NCI-H2081 (cell line): ENCODE measurements around the gene FURIN.
"Not testable (repeated sequence)": the region's sequence is repeated elsewhere in the genome, so short reads cannot be mapped to it uniquely, and the experiment has no call there.

ENCODE experiments used
- DNase-seq, 2 experiments: peaks; one replicate each; lab custom pipeline; 2025; lab: John Stamatoyannopoulos, UW

The FURIN gene

DNA sequence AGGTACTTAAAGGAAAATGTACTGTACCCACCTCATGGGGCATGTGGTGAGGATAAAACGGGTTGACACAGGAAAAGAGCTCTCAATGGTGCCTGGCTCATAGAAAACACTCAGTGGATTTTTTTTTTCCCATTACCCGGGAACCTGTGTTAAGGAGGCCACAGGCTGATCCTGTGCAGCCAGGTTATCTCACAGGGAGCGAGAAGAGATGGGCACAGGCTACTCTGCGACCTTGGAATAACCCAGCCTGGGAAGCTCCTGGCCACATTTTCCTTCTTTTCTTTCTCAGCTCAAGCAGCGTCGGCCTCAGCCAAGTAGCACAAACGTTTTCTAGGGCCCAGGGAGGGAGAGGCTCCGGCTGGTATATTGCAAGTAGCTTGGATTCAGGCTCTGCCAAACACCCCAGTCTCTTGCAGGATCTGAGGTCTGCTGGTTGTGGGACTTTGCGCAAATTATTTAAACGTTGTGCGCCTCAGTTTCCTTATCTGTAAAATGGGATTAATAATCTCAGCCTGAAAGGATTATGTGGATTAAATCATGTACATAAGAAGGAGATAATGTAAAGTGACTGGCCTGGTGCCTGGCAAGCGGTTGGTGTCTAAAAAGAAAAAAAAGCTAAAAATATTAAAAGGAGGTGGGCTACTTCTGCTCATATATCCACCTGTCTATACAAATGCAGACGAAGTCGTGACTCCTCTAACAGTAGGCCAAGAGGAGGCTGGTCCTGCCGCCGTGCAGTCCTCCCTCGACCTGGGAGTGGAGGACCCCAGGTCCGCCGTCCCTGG is 2.2 kb downstream of the FURIN start:
- no peak for DNase-seq

DNA sequence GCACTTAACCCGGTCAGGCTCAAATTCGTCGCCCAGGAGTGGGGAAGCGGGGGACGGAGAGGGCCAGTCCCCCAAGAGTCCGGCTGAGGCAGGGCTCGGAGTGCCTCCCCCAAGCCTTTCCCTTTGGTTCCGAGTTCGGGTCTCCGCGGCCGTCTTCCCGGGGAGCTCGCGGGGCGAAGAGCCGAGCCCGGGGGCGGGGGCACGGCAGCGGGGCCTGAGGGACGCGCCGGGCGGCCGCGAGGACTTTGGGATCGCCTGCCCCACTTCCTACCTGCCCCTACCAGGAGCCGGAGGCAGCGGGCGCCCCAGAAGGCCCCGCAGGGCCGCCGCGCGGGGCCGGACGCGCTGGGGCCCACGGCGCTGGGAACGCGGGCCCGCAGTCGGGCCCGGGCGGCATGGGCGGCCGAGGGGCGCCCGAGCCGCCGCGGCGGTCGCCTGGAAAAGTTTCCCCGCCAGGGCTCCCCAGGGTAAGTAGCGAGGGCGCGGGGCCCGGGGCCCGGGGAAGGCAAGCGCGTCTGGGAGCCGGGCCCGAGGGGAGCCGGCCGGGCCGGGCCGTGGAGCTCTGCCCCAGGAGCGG is 2.8 kb downstream of the FURIN start:
- DNase-seq, result peak in 1 of 2 experiments; percentile 17

DNA sequence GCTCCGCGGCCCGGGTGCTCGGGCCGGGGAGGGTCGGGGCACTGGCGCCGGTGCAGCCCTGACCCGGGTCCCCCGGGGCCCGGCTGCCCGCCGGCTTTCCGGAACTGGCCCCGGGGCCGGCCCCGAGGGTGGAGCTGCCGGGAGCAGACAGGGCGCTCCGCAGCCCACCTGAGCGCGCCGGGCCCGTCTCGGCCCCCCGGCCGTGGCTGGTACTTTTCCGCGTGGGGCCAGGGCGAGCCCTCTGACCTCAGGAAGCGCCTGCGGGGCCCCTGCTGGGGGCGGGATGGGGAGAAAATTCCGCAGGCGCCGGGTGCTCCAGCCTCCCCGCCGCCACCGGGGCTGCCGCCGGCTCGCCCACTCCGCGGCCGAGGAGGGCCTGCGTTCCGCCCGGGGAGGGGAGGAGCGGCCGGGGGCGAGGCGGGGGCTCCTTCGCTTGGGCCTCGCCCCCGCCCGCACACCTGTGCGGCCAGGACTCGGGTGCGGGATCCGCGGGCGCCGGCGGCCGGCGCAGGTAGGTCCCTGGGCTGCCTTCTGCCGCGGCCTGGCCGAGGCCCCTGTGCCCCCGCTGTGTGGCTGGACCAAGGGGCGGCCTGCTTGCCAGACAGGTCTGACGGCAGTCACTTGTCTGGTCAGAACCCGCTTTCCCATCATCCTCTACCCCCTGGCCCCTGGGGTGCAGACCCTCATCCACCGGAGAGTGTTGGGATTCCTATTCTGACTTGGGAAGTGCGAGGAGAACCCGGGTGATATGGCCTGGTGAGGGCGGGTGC is 3.5 kb downstream of the FURIN start:
- DNase-seq, result no peak

DNA sequence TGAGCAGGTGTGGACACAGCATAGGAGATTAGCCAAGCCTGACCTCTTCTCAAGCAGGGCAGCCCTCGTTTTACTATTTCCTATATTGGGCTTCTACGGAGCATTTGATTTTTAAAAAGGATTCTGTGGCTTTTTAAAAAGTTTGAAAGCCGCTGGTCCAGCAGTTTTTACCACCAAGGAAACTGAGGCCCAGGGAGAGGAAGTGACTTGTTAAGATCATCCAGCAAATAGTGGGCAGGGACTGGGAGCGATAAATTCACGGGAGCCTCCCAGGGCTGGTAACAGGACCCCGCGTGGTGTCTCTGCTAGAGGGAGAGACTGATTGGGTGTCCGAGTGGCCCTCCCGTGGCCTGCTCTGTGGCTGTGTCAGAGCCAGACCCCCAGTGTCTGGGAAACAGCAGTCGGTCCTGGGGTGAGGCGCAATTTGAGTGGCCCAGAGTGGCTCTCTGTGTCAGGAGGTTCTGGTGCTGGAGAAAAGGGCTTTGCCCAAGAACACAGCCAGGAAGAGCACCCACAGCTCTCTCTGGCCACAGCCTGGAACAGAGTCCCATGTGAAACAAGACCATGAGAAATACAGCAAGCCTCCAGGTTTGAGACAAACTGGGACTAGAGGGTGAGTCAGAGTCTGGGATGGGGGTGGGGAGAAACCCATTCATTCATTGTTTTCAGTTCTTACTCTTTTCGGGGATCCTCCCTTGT is 4.2 kb downstream of the FURIN start:
- no peak for DNase-seq

DNA sequence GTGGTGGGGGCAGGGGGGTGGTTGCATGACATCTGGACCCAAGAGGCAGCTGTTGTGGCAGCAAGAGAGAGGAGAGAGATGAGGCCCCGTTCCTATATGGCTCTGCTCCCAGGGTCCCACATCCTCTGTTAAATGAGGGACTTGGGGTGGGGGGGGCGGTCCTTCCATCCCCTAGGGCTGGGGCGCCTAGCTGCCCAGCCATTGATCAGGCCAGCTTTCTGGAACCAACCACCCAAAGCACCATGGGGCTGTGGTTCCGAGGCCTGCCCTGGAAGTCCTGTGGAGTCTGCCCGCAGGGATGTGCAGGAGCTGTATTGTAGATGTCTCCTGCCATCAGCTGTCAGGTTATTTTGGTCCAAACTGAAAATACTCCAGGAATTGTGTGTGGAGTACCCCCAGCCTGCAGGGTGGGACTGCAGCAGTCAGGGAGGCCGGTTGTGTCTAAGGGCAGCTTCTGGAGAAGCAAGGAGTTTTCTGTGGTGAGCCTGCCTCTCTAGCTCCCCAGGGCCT is 5.2 kb downstream of the FURIN start:
- DNase-seq, result no peak

DNA sequence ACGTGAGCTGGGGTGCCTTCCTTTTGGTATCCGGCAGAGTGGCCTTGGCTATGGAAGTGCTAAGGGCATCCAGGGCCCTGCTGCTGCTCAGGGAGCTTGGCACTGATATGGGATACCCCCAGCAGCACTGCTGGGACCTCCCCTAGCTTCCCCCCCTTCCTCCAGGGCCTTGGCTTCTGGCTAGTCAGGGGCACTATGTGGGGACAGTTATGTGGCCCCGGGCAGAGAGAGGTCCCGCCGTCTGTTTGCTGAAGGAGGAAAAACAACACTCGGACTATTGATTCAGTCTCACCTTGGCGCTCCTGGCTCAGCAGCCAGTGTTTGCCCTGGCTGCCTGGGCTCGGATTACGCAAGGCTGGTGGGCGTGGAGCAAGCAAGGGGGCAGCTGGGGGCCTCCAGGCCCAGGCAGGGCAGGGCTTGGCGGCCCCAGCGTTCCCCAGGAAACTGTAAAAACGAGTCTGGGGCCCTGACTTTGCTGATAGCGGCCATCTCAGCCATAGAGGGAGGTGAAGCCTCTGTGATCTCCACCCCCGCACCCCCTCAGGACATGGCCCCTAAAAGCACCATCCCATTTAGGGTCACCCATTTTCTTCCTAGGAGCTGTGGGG is 5.7 kb downstream of the FURIN start:
- DNase-seq, result peak; percentile 17 to 39

DNA sequence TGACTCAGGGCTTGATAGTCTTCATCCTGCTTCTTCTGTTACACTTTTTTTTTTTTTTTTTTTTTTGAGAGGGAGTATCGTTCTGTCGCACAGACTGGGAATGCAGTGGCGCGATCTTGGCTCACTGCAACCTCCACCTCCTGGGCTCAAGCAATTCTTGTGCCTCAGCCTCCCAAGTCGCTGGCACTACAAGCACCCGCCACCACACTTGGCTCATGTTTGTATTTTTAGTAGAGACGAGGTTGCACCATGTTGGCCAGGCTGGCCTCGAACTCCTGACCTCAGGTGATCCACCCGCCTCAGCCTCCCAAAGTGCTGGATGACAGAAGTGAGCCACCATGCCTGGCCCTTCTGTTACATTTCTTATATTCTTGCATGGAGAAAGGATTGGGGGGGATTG is 6.6 kb downstream of the FURIN start:
- not testable (repeated sequence) for DNase-seq

DNA sequence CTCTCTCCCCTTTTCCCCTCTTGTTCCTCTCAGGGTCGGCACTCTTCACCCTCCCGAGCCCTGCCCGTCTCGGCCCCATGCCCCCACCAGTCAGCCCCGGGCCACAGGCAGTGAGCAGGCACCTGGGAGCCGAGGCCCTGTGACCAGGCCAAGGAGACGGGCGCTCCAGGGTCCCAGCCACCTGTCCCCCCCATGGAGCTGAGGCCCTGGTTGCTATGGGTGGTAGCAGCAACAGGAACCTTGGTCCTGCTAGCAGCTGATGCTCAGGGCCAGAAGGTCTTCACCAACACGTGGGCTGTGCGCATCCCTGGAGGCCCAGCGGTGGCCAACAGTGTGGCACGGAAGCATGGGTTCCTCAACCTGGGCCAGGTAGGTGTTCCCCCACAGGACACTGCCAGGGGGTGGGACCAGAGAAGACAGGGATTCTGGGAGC is 7.2 kb downstream of the FURIN start:
- no peak for DNase-seq

DNA sequence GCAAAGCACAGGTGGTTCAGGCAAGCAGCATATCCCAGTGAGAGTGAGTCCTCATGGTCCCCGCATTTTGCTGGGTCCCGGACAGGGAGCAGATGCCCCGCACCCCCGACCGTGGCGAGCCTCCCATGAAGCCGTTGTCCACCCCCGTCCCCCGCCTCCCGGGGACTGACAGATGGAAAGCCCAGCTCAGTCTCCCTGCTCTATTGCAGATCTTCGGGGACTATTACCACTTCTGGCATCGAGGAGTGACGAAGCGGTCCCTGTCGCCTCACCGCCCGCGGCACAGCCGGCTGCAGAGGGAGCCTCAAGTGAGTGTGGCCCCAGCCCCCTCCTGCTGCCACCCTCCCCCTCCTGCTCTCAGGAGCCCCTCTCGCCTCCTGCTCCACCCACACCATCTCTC is 7.7 kb downstream of the FURIN start:
- DNase-seq, result no peak

DNA sequence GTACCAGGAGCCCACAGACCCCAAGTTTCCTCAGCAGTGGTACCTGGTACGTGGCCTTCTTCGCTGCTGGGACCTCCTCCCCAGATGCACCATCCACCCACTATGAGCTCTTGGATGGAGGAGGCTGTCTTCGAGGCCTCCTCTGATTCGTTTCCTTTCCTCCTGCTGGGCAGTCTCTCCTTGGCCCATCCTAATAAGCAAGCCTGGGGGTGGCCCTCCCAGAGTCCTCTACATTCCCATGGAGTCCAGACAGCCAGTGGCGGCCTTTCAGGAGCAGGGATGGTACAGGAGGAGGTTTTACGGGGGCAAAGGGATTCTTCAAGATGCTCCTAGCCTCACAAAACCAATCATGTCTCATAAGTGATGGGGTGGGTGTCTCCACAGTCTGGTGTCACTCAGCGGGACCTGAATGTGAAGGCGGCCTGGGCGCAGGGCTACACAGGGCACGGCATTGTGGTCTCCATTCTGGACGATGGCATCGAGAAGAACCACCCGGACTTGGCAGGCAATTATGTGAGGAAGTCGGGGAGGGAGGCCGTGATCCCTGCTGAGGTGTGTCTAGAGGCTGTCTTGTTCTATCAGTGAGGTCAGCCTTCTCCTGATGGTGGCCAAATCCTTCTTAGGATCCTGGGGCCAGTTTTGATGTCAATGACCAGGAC is 8.3 kb downstream of the FURIN start:
- DNase-seq, result no peak

DNA sequence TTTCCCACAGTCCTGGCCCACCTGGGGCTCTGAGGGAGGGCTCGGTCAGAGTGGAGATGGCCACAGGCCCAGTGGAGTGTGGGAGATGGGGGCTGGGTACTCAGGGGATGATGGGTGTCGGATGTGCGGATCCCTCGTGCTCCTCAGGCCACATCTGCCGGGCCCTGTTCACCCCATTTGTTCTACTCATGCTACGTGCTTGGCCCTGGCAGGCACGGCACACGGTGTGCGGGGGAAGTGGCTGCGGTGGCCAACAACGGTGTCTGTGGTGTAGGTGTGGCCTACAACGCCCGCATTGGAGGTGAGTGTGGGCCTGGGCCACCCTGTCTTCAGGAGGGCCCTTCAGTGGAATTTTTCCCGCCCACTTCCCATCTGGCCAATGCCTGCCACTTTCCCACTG is 8.9 kb downstream of the FURIN start:
- no peak for DNase-seq

DNA sequence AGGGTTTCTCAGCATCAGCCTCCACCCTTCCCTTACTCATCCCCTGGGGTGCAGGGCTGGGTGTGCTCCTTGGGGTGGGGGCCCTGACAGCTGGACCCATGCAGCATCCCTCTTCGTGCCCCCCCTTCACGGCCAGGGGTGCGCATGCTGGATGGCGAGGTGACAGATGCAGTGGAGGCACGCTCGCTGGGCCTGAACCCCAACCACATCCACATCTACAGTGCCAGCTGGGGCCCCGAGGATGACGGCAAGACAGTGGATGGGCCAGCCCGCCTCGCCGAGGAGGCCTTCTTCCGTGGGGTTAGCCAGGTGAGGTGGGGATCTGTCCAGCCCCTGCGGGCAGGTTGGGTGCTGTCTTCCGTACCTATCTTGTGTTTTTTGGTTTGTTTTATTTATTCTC is 9.6 kb downstream of the FURIN start:
- no peak for DNase-seq

DNA sequence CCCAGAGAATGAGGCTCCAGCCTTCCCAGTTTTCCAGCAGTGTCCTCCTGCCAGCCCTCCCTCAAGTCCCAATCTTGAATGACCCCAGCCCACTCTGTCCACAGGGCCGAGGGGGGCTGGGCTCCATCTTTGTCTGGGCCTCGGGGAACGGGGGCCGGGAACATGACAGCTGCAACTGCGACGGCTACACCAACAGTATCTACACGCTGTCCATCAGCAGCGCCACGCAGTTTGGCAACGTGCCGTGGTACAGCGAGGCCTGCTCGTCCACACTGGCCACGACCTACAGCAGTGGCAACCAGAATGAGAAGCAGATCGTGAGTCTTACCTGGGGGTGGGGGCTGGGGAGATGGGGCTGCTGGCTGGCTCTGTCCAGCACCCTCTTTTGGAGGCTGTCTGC is 10.3 kb downstream of the FURIN start:
- no peak for DNase-seq

DNA sequence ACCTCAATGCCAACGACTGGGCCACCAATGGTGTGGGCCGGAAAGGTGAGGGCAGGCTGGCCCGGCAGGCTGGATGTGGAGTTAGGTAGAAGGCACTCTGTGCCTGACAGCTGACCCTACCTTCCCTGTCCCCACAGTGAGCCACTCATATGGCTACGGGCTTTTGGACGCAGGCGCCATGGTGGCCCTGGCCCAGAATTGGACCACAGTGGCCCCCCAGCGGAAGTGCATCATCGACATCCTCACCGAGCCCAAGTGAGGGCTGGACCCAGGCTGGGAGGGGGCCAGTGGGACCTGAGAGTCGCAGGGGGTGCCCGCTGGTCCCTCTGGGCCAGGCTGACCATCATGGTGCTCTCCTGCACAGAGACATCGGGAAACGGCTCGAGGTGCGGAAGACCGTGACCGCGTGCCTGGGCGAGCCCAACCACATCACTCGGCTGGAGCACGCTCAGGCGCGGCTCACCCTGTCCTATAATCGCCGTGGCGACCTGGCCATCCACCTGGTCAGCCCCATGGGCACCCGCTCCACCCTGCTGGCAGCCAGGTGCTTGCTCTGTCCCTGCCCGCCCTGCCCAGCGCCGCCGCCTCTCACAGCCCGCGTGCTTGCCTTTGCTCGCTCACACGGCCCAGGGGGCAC is 11.5 kb downstream of the FURIN start:
- DNase-seq, result no peak

DNA sequence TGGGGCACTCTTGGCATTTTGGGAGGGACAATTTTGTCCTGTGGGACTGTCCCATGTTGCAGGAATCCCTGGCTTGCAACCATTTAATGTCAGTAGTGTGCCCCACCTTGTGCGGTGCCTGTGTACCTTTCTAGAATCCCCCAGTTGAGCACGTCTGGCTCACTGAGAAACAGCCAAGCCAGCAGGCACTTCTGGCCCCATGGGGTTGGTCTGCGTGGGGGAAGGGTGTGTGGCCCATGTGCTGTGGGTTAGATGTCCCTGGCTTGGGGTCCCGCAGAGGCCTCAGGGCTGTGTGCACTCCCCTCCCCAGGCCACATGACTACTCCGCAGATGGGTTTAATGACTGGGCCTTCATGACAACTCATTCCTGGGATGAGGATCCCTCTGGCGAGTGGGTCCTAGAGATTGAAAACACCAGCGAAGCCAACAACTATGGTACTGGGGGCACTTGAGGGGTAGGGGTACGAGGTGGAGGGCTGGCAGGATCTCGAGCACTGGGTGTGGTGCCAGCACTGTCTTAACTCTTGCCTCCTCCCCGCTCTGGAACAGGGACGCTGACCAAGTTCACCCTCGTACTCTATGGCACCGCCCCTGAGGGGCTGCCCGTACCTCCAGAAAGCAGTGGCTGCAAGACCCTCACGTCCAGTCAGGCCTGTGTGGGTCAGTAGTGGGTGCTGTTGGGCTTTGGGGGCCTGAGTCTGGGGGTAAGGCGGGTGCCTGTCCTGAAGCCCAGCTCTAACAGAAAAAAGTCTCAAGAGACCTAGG is 12.2 kb downstream of the FURIN start:
- no peak for DNase-seq

DNA sequence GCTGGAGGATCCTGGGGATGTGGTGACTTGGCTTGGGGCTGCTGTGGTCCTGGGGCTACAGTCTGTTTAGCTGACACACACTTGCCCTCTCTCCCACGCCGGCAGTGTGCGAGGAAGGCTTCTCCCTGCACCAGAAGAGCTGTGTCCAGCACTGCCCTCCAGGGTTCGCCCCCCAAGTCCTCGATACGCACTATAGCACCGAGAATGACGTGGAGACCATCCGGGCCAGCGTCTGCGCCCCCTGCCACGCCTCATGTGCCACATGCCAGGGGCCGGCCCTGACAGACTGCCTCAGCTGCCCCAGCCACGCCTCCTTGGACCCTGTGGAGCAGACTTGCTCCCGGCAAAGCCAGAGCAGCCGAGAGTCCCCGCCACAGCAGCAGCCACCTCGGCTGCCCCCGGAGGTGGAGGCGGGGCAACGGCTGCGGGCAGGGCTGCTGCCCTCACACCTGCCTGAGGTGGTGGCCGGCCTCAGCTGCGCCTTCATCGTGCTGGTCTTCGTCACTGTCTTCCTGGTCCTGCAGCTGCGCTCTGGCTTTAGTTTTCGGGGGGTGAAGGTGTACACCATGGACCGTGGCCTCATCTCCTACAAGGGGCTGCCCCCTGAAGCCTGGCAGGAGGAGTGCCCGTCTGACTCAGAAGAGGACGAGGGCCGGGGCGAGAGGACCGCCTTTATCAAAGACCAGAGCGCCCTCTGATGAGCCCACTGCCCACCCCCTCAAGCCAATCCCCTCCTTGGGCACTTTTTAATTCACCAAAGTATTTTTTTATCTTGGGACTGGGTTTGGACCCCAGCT is 13.0 kb downstream of the FURIN start:
- DNase-seq, result no peak

DNA sequence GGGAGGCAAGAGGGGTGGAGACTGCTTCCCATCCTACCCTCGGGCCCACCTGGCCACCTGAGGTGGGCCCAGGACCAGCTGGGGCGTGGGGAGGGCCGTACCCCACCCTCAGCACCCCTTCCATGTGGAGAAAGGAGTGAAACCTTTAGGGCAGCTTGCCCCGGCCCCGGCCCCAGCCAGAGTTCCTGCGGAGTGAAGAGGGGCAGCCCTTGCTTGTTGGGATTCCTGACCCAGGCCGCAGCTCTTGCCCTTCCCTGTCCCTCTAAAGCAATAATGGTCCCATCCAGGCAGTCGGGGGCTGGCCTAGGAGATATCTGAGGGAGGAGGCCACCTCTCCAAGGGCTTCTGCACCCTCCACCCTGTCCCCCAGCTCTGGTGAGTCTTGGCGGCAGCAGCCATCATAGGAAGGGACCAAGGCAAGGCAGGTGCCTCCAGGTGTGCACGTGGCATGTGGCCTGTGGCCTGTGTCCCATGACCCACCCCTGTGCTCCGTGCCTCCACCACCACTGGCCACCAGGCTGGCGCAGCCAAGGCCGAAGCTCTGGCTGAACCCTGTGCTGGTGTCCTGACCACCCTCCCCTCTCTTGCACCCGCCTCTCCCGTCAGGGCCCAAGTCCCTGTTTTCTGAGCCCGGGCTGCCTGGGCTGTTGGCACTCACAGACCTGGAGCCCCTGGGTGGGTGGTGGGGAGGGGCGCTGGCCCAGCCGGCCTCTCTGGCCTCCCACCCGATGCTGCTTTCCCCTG is 13.8 kb downstream of the FURIN start:
- no peak for DNase-seq

DNA sequence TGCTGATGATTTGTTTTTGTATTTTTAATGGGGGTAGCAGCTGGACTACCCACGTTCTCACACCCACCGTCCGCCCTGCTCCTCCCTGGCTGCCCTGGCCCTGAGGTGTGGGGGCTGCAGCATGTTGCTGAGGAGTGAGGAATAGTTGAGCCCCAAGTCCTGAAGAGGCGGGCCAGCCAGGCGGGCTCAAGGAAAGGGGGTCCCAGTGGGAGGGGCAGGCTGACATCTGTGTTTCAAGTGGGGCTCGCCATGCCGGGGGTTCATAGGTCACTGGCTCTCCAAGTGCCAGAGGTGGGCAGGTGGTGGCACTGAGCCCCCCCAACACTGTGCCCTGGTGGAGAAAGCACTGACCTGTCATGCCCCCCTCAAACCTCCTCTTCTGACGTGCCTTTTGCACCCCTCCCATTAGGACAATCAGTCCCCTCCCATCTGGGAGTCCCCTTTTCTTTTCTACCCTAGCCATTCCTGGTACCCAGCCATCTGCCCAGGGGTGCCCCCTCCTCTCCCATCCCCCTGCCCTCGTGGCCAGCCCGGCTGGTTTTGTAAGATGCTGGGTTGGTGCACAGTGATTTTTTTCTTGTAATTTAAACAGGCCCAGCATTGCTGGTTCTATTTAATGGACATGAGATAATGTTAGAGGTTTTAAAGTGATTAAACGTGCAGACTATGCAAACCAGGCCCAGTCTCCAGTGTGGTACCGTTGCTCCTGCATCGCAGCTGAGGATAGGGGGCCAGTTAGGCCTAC is 14.6 kb downstream of the FURIN start:
- no peak for DNase-seq
